Ectodermal cell (in vitro differentiated cells): ENCODE data around the gene ADGRF4.
"Not testable (repeated sequence)": the region's sequence is repeated elsewhere in the genome, so short reads cannot be mapped to it uniquely, and the experiment has no call there.

Experiments used
- H3K27ac ChIP-seq: 2 replicates; pipeline ENCODE4 v1.7.0; 2013; ENCODE audit warnings: mild to moderate bottlenecking, low read depth, low read length; ENCODE audit not compliant: insufficient read depth, poor library complexity, severe bottlenecking
- H3K27me3 ChIP-seq: 2 replicates; pipeline ENCODE4 v1.7.0; 2013; ENCODE audit warnings: mild to moderate bottlenecking, low read length; ENCODE audit not compliant: insufficient read depth, control insufficient read depth, poor library complexity, severe bottlenecking
- H3K36me3 ChIP-seq: one replicate; pipeline ENCODE4 v1.7.0; 2013; ENCODE audit warnings: low read length; ENCODE audit not compliant: control insufficient read depth, insufficient read depth
- H3K4me1 ChIP-seq: one replicate; pipeline ENCODE4 v1.7.0; 2013; ENCODE audit warnings: low read length; ENCODE audit not compliant: control insufficient read depth, insufficient read depth
- H3K4me3 ChIP-seq: 2 replicates; pipeline ENCODE4 v1.7.0; 2013; ENCODE audit warnings: low read depth, low read length, control low read depth; ENCODE audit not compliant: insufficient read depth
- H3K9me3 ChIP-seq: 2 replicates; pipeline ENCODE4 v1.7.0; 2013; ENCODE audit warnings: mild to moderate bottlenecking, low read length, moderate library complexity; ENCODE audit not compliant: control insufficient read depth
- WGBS, 2 experiments: methylation state at CpG; one replicate each; pipeline ENCODE4 v1.1.7; 2013; ENCODE audit warnings: missing lambda C conversion rate in 2 of 2; 5-methylcytosine and 5-hydroxymethylcytosine counted together

Gene ADGRF4

GRCh38 chr6:47729457-47729856 lies 31.1 kb downstream of the ADGRF4 start:
- 91 to 95% methylated on average over 1 of the region's 1 CpG for WGBS, 2 experiments
- H3K9me3 ChIP-seq: no peaks in the 10 kb centered on the region
- H3K4me1 ChIP-seq: no peaks in the 10 kb centered on the region
- H3K27me3 ChIP-seq: no peaks in the 10 kb centered on the region
- no peak overlapping the region for H3K27ac ChIP-seq
- H3K36me3 ChIP-seq: no peaks in the 10 kb centered on the region
- H3K4me3 ChIP-seq: no peak overlapping the region

- H3K36me3 ChIP-seq: no peaks in the 10 kb centered on the region
- H3K27ac ChIP-seq: no peak overlapping the region
- WGBS, 2 experiments: 49 to 58% methylated on average over 2 of the region's 2 CpGs
- no peaks in the 10 kb centered on the region for H3K27me3 ChIP-seq
- peaks cover 9% of the 10 kb centered on the region for H3K4me1 ChIP-seq
- no peaks in the 10 kb centered on the region for H3K9me3 ChIP-seq
- no peak overlapping the region for H3K4me3 ChIP-seq
Observed at GRCh38 chr6:47733879-47734558, 35.6 kb downstream of the ADGRF4 start.

GRCh38 chr6:47734831-47735481 lies 36.6 kb downstream of the ADGRF4 start:
- no peaks in the 10 kb centered on the region for H3K9me3 ChIP-seq

GRCh38 chr6:47736083-47736700 lies 37.8 kb downstream of the ADGRF4 start:
- 71 to 72% methylated on average over 7 of the region's 7 CpGs for WGBS, 2 experiments
- Histone ChIP-seq H3K36me3 (no peaks in the 10 kb centered on the region), H3K9me3 (no peaks in the 10 kb centered on the region), H3K4me3 (no peak overlapping the region), H3K27me3 (no peaks in the 10 kb centered on the region), H3K27ac (no peak overlapping the region), H3K4me1 (peaks cover 9% of the 10 kb centered on the region)

More at GRCh38 chr6:47734831-47735481, 36.6 kb downstream of the ADGRF4 start:
- WGBS, 2 experiments: 44 to 45% methylated on average over 4 of the region's 4 CpGs
- Histone ChIP-seq H3K27ac (no peak overlapping the region), H3K4me1 (peaks cover 9% of the 10 kb centered on the region), H3K4me3 (no peak overlapping the region), H3K27me3 (no peaks in the 10 kb centered on the region), H3K36me3 (no peaks in the 10 kb centered on the region)

GRCh38 chr6:47737406-47737805 lies 39.0 kb downstream of the ADGRF4 start:
- no peak overlapping the region for H3K4me3 ChIP-seq
- H3K9me3 ChIP-seq: no peaks in the 10 kb centered on the region
- 93 to 95% methylated on average over 2 of the region's 2 CpGs for WGBS, 2 experiments
- H3K4me1 ChIP-seq: peaks cover 9% of the 10 kb centered on the region
- H3K36me3 ChIP-seq: no peaks in the 10 kb centered on the region
- no peaks in the 10 kb centered on the region for H3K27me3 ChIP-seq
- H3K27ac ChIP-seq: no peak overlapping the region

GRCh38 chr6:47740714-47741113 lies 42.3 kb downstream of the ADGRF4 start:
- 82 to 88% methylated on average over 1 of the region's 1 CpG for WGBS, 2 experiments
- no peaks in the 10 kb centered on the region for H3K36me3 ChIP-seq

GRCh38 chr6:47741807-47742206 lies 43.4 kb downstream of the ADGRF4 start:
- Histone ChIP-seq H3K4me1 (no peaks in the 10 kb centered on the region), H3K27me3 (no peaks in the 10 kb centered on the region), H3K36me3 (no peaks in the 10 kb centered on the region), H3K27ac (no peak overlapping the region), H3K4me3 (no peak overlapping the region), H3K9me3 (no peaks in the 10 kb centered on the region)
- 92 to 98% methylated on average over 2 of the region's 2 CpGs for WGBS, 2 experiments

More at GRCh38 chr6:47740714-47741113, 42.3 kb downstream of the ADGRF4 start:
- Histone ChIP-seq H3K27ac (no peak overlapping the region), H3K9me3 (no peaks in the 10 kb centered on the region), H3K4me1 (no peaks in the 10 kb centered on the region), H3K27me3 (no peaks in the 10 kb centered on the region), H3K4me3 (no peak overlapping the region)

- Histone ChIP-seq H3K9me3 (no peaks in the 10 kb centered on the region), H3K27me3 (no peaks in the 10 kb centered on the region), H3K36me3 (no peaks in the 10 kb centered on the region), H3K27ac (no peak overlapping the region), H3K4me3 (no peak overlapping the region), H3K4me1 (no peaks in the 10 kb centered on the region)
Observed at GRCh38 chr6:47743744-47744143, 45.4 kb downstream of the ADGRF4 start.

GRCh38 chr6:47745269-47745668 lies 46.9 kb downstream of the ADGRF4 start:
- H3K27ac ChIP-seq, H3K36me3 ChIP-seq, H3K27me3 ChIP-seq, H3K9me3 ChIP-seq, H3K4me1 ChIP-seq, H3K4me3 ChIP-seq: not testable (repeated sequence)
- WGBS, 2 experiments: 93 to 100% methylated on average over 3 of the region's 3 CpGs

- whole genome bisulfite sequencing, 2 experiments: 80 to 86% methylated on average over 1 of the region's 1 CpG
- no peak overlapping the region for H3K27ac ChIP-seq
Observed at GRCh38 chr6:47749757-47750156, 51.4 kb downstream of the ADGRF4 start.

More at GRCh38 chr6:47749757-47750156, 51.4 kb downstream of the ADGRF4 start:
- Histone ChIP-seq H3K36me3 (no peaks in the 10 kb centered on the region), H3K27me3 (no peaks in the 10 kb centered on the region), H3K4me3 (no peak overlapping the region), H3K9me3 (no peaks in the 10 kb centered on the region), H3K4me1 (no peaks in the 10 kb centered on the region)
